HepG2 (cell line): ENCODE data around the gene COX7A1. TPM values are rescaled to one million over a fixed set of nuclear protein-coding genes. Genes with fewer than 3 reads are reported as not detected.

Experiments used
- AHDC1 ChIP-seq: sonication (generic); formaldehyde crosslinking; IDR thresholded peaks from 2 replicates; pipeline ENCODE4 v1.5.1; 2020; ENCODE audit warnings: mild to moderate bottlenecking, missing genetic modification reagents, borderline replicate concordance
- GPN1 ChIP-seq: sonication (generic); formaldehyde crosslinking; IDR thresholded peaks from 2 replicates; pipeline ENCODE4 v1.5.1; 2020; ENCODE audit warnings: missing genetic modification reagents, borderline replicate concordance
- HDAC2 ChIP-seq: sonication (generic); formaldehyde crosslinking; IDR thresholded peaks from 2 replicates; pipeline ENCODE4 v1.4.0; 2020; ENCODE audit warnings: missing genetic modification reagents
- PAF1 ChIP-seq: IDR thresholded peaks from 2 replicates; pipeline ENCODE4 v1.6.1; 2016; ENCODE audit warnings: missing genetic modification reagents, missing compliant biosample characterization
- SRSF1 ChIP-seq: fragments of 200-400 bp; formaldehyde crosslinking; optimal IDR thresholded peaks from 2 replicates; pipeline ENCODE3; 2017; ENCODE audit warnings: mild to moderate bottlenecking, low read depth, low read length, moderate library complexity
- SRY ChIP-seq: sonication (generic); formaldehyde crosslinking; IDR thresholded peaks from 2 replicates; pipeline ENCODE4 v1.8.0; 2022; ENCODE audit warnings: mild to moderate bottlenecking, missing genetic modification reagents
- ZBTB14 ChIP-seq: sonication (generic); formaldehyde crosslinking; IDR thresholded peaks from 2 replicates; pipeline ENCODE4 v1.4.0; 2020; ENCODE audit warnings: missing genetic modification reagents
- ZBTB8A ChIP-seq: sonication (generic); formaldehyde crosslinking; IDR thresholded peaks from 2 replicates; pipeline ENCODE4 v1.4.0; 2020; ENCODE audit warnings: mild to moderate bottlenecking, low read depth, missing genetic modification reagents, borderline replicate concordance
- ZC3H13 ChIP-seq: sonication (generic); formaldehyde crosslinking; IDR thresholded peaks from 2 replicates; pipeline ENCODE4 v1.8.1; 2023; ENCODE audit warnings: mild to moderate bottlenecking, missing genetic modification reagents, moderate library complexity
- ZNF17 ChIP-seq: sonication (generic); formaldehyde crosslinking; IDR thresholded peaks from 2 replicates; pipeline ENCODE4 v1.5.0; 2020; ENCODE audit warnings: mild to moderate bottlenecking, missing genetic modification reagents
- ZNF33A ChIP-seq: sonication (generic); formaldehyde crosslinking; IDR thresholded peaks from 2 replicates; pipeline ENCODE4 v1.5.1; 2020; ENCODE audit warnings: missing genetic modification reagents, mild to moderate bottlenecking, moderate library complexity, borderline replicate concordance
- ZNF432 ChIP-seq: sonication (generic); formaldehyde crosslinking; IDR thresholded peaks from 2 replicates; pipeline ENCODE4 v1.5.0; 2020; ENCODE audit warnings: missing genetic modification reagents, mild to moderate bottlenecking, borderline replicate concordance
- ZNF563 ChIP-seq: sonication (generic); formaldehyde crosslinking; IDR thresholded peaks from 2 replicates; pipeline ENCODE4 v1.8.0; 2022; ENCODE audit warnings: mild to moderate bottlenecking, moderate library complexity, missing genetic modification reagents
- ZNF577 ChIP-seq: sonication (generic); formaldehyde crosslinking; IDR thresholded peaks from 2 replicates; pipeline ENCODE4 v1.4.0; 2020; ENCODE audit warnings: mild to moderate bottlenecking, low read depth, missing genetic modification reagents, borderline replicate concordance
- ZSCAN9 ChIP-seq: IDR thresholded peaks from 2 replicates; pipeline ENCODE4 v1.6.1; 2016; ENCODE audit warnings: borderline replicate concordance
- polyA plus RNA-seq, 8 experiments: library from polyadenylated mRNA; depleted of rRNA in 3 of 8; stranded (reverse) in 7 of 8; unstranded in 1 of 8; fragments of >200 nt; fragmentation: Illumina TruSeq in 4 of 8; extraction: Trizol in 4 of 8; gene quantifications; 2 replicates each; pipeline versions ENCODE4 v1.2.1 to v1.2.3, GENCODE V29; 2011 to 2016; ENCODE audit warnings: low read depth in 4 of 8, missing spikeins in 1 of 8, mixed read lengths in 1 of 8; ENCODE audit not compliant: insufficient read depth in 1 of 8
- total RNA-seq, 5 experiments: library from RNA; depleted of rRNA; stranded (reverse); fragments of >200 nt; fragmentation: Illumina TruSeq; extraction: Trizol; gene quantifications; 2 replicates each; pipeline ENCODE4 v1.2.3, GENCODE V29; 2016; ENCODE audit warnings: low read depth in 1 of 5
- TF ChIP-seq, protein P1 (sequence below): sonication (generic); formaldehyde crosslinking; IDR thresholded peaks from 2 replicates; pipeline ENCODE4 v1.4.0; 2020; ENCODE audit warnings: missing genetic modification reagents, mild to moderate bottlenecking, borderline replicate concordance
- TF ChIP-seq, protein P2 (sequence below): IDR thresholded peaks from 2 replicates; pipeline ENCODE4 v1.6.1; 2016; ENCODE audit warnings: missing genetic modification reagents, missing compliant biosample characterization

The COX7A1 gene
- total and polyA plus RNA-seq, 2 of the 13 experiments (the other 11 are each of a cell fraction or from before 2014, with no cell fraction given) = not detected

DNA sequence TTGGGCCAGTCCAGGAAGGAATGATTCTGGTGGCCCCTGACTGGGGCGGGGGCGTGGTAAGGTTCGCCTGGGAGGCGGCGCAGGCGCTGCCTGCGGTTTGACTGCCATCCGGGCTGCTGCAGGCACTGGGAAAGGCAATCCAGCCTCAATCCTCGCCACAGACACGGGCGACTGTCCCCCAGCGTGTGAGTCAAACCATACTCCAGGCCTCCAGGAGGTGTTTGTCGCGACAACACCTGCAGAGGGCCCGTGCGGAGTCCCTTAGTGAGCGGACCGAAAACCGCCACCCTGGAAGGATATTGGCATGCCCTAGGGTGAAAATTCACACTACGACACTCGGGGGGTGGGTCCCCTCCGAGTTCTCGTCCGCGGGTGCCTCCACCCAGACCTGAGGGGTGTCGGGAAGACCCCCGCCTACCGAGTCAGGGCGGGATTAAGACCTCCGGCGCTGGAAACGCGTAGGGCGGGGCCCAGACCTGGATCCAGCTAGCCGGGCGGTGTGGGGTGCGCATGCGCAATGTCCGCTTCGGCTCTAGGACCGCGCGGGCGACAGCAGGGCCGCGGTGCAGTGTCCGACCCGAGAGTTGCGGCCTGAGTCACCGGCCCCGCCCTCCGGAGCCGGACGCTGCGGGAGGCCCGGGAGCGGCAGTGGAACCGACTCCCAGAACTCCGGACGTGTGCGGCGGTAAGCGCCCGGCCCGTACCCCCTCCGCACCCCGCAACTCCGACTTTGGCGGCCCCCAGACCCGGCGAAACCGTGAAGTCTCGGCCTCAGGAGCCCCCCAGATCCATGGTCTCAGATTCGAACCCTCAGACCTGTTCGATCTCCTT is 12.6 kb downstream of the COX7A1 start, which contains the start of gene CAPNS1 (continued):
- TF ChIP-seq, protein P1, sequence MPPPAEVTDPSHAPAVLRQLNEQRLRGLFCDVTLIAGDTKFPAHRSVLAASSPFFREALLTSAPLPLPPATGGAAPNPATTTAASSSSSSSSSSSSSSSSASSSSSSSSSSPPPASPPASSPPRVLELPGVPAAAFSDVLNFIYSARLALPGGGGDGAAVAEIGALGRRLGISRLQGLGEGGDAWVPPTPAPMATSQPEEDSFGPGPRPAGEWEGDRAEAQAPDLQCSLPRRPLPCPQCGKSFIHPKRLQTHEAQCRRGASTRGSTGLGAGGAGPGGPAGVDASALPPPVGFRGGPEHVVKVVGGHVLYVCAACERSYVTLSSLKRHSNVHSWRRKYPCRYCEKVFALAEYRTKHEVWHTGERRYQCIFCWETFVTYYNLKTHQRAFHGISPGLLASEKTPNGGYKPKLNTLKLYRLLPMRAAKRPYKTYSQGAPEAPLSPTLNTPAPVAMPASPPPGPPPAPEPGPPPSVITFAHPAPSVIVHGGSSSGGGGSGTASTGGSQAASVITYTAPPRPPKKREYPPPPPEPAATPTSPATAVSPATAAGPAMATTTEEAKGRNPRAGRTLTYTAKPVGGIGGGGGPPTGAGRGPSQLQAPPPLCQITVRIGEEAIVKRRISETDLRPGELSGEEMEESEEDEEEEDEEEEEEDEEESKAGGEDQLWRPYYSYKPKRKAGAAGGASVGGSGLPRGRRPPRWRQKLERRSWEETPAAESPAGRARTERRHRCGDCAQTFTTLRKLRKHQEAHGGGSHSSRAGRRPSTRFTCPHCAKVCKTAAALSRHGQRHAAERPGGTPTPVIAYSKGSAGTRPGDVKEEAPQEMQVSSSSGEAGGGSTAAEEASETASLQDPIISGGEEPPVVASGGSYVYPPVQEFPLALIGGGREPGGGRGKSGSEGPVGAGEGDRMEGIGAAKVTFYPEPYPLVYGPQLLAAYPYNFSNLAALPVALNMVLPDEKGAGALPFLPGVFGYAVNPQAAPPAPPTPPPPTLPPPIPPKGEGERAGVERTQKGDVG = no peak
- peak; percentile 65; the same call in 1 of the 2 replicates for TF ChIP-seq ZNF563 (CRISPR knock-in tag)
- 0 out of 2 replicates have a peak, but pooled peaks have one; percentile 5 for TF ChIP-seq AHDC1 (CRISPR knock-in tag)
- TF ChIP-seq ZBTB14 (CRISPR knock-in tag) = no peak
- no peak for TF ChIP-seq ZNF17 (CRISPR knock-in tag)
- no peak for TF ChIP-seq ZNF432 (CRISPR knock-in tag)
- no peak for TF ChIP-seq ZNF577 (CRISPR knock-in tag)
- peak; percentile 33; the same call in 1 of the 2 replicates for TF ChIP-seq HDAC2 (CRISPR knock-in tag)
- no peak for TF ChIP-seq ZBTB8A (CRISPR knock-in tag)
- TF ChIP-seq ZC3H13 = peak; percentile 99
- TF ChIP-seq SRSF1 = no peak
- peak; percentile 43; the same call in 1 of the 2 replicates for TF ChIP-seq ZSCAN9
- no peak for TF ChIP-seq PAF1 (CRISPR knock-in tag)
- TF ChIP-seq SRY (CRISPR knock-in tag) = no peak
- TF ChIP-seq ZNF33A = no peak
- no peak for TF ChIP-seq GPN1 (CRISPR knock-in tag)
- TF ChIP-seq, protein P2, sequence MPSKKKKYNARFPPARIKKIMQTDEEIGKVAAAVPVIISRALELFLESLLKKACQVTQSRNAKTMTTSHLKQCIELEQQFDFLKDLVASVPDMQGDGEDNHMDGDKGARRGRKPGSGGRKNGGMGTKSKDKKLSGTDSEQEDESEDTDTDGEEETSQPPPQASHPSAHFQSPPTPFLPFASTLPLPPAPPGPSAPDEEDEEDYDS = peak; percentile 73
